ENCODE measurements around the gene CD300H.

The CD300H gene

DNA sequence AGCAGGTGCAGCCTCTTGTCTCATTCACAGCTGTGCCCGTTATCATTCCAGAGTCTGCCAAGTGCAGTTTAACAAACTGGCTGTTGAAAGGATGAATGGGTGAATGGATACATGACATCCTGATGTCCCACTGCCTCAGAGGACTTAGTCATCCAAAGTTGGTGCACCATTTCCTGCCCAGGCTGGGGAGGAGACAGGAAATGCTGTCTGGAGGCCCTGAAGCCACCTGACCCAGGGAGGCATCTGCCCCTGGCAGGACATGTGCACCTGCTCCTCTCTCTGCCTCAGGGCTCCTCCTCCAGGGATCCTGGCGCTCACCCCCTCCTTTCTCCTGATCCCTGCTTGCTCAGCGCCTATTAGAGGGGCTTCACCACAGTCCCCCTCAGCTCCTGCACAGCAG lies 19.6 kb downstream of the CD300H start:
- DNase-seq: no peak

DNA sequence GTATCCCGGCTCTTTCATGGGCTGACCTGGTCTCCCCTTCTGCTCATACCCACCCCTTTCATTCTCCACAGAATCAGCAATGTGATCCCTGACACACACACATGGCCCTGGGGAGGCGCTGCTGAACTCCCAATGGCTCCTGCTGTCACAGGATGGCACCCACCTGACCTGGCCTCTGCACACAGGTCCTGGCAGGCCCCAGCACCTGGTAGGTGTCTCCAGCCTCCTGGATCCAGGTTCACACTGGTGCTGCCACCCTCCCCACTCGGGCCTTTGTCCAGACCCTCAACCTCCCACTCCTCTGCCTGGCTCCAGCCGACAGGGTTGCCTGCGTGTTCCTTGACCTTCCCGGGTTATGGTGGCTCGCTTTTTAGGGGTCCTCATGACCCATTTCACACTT lies 20.0 kb downstream of the CD300H start:
- DNase-seq: no peak

DNA sequence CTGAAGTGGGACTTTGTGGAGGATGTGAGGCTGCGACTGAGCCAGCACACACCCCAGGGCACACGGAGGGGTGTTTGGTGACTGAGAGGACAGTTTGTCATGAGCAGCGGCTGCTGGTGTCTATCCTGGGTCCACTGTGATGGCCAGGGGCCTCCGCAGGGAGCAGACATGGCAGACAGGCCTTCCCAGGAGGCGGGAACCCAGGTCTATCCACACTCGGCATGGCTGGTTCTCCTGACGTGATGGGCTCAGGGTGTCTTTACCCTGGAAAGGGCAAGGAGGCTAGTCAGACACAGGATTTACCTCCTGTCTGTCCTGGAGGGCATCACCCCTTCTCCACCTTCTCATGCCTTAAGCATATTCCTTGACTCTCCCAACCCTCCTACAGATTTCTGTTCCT lies 20.7 kb downstream of the CD300H start:
- no peak for DNase-seq

- DNase-seq: no peak
Measured at GRCh38 chr17:74545843-74546230, 21.5 kb downstream of the CD300H start, which contains the start of gene CD300C. Gene CD300C, minus strand, starts transcription at chr17:74546115. Its CDS starts 333 bp downstream, at chr17:74545782.

DNA sequence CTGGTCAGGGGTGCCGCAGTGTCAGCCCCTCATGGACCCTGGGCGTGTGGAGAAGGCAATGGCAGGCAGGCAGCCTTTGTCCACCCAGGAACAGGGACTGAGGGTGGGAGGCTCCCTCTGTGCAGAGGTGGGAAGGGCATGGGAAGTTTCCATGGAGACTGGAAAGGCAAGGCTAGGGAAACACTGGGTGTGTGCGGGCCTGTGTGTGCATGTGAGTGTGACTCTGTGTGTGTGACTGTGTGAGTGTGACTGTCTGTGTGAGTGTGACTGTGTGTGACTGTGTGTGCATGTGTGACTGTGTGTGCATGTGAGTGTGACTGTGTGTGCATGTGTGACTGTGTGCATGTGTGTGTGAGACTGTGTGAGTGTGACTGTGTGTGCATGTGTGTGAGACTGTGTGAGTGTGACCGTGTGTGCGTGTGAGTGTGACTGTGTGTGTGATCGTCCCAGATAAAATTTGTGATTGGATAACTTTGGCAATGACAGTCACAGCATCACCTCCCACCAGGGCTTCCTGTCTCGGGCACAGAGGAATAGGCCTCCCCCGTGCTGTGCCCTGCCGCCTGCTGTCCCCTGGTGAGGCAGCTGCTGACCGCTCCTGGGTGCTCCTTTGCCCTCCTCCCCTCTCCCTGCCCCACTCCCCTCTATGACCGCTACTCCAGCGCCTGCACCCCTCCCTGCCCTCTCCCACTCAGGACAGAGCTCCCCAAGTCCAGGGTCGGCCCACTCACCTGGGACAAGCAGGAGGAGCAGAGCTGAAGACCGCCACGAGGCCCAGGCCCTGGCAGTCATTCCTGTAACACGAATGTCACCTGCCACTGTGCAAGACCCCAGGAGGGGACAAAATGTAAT lies 22.1 kb downstream of the CD300H start:
- no peak for DNase-seq

DNA sequence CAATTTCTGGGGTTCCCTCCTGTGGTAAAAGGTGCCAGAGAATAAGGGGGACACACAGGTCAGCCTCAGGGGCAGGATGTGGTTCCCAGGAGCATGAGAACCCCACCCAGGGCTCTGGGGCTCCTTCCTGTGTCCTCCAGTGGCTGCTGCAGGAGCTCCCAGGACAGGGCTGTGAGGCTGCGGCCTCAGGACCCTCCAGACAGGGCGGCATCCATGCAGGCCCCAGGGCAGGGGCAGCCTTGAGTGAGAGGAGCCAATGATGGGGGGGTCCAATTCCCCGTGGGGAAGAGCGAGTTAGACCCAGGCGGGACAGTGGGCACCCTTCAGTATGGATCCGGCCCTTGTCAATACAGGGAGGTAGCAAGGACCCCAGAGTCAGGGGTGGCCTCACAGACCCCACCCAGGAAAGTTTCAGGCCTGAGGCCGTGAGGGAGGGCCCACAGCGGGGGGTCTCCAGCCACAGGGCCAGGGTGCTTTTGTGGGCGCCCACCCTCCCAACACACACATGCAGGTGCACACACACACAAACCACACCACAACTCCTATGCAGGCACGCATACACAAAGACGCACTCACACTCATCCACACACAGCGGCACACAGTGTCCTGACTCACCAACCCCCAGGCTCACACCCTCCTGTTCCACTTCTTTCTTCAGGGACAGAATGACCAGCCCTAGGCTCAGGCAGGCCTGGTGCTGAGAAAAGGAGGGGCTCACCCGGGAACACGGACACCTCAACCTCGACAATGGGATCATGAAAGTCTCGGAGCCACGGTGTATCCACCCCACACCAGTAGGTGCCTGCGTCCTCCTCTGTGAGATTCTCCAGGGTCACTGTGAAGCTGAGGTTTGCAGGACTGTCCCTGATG lies 23.2 kb downstream of the CD300H start:
- no peak for DNase-seq

DNA sequence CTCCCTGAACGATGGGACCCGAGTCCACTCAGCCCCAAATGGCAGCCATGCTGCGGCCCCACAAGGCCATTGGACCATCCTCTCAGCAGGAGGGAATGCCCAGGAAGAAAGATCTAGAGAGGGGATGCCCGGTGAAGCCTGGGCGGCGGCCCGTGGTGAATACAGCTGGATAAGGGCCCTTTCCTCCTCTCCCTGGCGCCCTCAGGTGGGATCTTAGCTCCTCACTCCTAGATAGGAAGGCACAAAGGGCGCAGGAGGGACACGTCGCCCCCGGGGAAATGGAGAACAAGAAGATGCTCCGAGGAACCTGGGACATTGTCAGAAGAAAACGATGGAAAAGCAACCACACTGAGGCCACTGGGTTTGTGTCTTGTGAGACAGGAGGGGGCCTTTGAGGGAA lies 23.9 kb downstream of the CD300H start:
- DNase-seq: no peak

DNA sequence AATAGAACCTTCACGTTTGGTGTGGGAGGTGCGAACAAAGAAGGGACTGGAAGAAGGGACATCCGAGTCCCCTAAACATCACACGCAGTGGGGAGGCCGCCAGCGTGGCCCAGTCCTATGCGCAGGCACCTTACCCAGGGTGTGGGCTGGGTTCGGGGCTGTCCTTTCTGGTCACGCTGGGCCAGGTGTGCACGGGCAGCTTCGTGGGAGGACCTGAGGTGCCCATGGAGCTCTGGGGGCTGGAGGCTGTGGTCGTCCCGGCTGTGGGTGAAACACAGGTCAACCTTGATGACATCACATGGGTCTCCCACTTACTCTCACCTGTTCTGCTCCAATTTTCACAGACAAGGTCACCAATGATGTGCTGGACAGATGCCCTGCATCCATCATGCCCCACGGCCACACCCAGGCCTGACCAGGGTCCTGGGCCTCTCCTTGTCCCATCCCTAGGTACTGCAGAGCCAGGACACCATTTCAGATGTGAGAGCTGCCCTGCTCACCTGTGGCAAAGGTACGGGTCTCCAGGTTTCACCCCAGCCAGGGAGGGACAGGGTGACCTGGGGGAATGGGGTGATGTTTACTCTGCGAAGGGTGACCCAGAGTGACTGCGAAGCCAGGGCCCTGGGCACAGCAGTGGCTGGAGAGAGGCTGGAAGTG lies 24.5 kb downstream of the CD300H start:
- DNase-seq: no peak

DNA sequence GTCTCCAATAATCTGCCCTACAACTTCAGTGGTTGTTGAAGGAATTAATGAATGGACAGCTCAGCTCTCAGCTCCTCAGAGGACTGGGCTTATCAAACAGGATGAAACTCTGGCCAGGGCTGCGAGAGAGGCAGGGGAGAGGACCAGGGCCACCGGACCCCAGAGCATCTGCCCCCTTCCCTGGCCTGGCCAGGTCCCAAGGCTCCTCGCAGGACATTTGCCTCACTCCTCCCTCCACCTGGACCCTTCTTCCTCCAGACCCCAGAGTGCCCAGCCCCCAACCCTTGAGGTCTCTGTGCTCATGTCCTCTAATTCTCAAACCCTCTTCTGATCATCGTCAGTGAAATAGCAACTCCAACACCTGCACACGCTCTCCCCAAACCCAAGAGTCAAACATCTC lies 25.1 kb downstream of the CD300H start:
- no peak for DNase-seq

DNA sequence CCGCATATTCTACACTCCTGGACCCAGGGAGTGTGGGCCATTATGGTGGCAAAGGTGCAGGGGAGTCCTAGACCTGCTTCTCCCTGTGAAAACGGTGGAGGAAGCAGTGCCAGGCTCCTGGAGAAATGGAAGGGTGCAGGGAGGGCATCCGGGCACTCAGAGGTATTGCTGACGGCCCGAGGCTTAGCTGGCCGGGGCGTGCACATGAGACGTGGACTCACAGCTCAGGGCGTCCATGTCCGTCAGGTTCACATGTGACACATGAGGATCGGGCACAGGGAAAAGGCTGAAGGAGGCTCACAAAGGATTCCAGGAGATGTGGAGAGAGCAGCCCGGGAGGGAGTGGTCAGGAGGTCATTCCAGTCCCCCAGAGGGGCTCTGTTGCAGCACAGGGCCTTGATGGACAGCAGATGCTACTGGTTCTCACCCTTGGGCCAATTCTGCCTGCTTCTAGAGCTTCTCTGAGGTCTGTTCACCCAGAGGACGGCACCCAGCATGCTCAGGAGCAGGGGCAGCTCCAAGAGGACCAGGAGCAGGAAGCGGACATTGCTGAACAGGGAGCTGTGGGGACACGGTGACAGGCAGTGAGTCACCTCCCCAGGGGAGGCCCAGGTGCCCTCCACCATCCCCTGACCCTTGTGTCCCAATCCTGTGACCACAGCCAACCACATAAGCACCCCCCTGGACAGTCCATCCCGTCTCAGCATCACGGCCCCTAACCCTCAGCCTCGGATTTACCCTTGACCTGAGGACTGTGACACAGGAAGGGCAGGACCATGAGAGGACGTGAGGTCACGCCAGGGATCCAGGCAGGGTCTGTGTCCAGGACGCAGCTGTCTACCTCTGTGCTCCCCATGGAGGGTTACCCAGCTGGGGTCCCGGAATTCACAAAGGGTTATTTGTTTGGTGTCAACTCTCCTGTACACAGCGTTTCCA lies 25.9 kb downstream of the CD300H start:
- no peak for DNase-seq

- DNase-seq: no peak
Measured at GRCh38 chr17:74539281-74539820, 28.0 kb downstream of the CD300H start.

DNA sequence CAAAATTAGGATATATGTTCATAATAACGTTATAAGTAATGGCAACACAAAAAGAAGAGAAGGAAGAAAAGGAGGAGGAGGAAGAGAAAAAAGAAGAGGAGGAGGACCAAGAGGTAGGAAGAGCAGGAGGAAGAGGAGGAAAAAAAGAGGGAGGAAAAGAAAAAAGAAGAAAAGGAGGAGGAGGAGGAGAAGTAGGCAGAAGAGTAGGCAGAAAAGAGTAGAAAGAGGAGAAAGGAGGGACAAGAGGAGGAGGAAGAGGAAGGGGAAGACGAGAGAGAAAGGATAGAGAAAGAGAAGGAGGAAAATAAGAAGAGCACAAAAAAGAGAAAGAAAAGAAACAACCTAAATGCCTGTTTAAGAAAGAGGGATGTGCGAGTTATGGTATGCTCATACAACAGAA lies 30.4 kb downstream of the CD300H start:
- no peak for DNase-seq

DNA sequence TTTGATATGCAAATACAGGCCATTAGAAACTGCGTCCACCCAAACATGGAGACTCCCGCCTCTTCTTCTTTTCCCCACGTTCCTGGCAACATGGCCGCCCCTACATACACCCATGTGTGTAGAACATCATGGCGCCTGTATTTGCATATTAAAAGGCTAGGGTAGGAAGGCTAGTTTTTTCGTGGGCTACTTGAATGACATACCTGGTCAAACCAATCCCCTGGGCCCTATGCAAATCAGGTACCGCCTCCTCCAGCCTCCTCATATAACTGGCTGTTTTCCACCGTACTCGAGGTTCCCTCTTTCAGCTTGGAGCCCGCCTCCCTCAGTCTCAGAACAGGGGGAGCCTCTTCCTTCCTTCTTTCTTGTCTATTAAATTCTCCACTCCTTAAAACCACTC lies 35.2 kb downstream of the CD300H start:
- DNase-seq: no peak

- DNase-seq: no peak
Measured at GRCh38 chr17:74531231-74531761, 36.0 kb downstream of the CD300H start, which contains the start of gene CD300LB. Gene CD300LB, minus strand, starts transcription at chr17:74531475. Its CDS starts 125 bp downstream, at chr17:74531350.

DNA sequence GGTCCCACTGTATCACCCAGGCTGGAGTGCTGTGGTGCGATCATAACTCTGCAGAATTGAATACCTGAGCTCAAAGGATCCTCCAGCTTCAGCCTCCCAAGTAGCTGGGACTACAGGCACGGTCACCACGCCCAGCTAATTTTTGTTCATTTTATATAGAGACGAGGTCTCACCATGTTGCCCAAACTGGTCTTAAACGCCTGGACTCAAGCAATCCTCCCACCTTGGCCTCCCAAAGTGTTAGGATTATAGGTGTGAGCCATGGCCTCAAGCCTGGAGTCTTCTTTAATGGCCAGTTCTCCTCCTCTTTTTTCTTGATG lies 36.5 kb downstream of the CD300H start:
- no peak for DNase-seq

DNA sequence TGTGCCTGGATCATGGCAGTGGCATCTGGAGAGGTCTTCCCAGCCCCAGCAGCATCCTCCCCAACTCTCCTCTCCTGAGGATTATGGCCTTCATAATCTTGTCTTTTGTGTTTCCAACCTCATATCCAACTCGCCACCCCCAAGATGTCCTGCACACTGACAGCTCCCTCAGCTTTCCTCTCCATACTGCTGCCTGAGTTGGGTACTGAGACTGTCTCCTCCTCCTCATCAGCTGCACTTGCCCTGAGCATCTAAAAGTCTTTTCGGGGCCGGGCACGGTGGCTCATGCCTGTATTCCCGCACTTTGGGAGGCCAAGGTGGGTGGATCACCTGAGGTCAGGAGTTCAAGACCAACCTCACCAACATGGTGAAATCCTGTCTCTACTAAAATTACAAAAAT lies 38.1 kb downstream of the CD300H start:
- DNase-seq: no peak

DNA sequence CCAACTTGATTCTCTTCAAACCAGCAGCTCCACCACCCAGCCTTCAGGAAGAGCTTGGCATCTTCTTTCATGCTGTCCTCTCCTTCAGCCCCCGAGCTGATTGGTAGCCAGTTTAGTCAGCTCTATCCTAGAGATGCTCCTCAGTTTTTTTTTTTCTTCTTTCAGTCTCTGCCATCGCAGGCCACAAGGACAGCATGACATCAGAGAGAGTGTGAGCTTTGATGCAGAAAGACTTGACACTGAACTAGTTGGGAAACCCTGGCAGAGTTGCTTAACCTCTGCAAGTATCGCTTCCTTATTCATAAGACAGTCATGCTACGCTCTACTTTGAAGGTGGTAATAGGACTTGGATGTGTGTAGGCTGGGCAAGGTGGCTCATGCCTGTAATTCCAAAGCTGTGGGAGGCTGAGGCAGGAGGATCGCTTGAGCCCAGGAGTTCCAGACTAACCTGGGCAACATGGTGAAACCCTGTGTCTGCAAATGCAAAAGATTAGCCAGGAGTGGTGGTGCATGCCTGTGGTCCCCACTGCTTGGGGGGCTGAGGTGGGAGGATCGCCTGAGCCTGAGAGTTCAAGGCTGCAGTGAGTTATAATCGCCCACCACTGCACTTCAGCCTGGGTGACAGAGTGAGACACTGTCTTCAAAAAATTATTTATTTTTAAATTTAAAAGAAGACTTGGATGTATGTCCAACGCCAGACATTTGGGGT lies 38.7 kb downstream of the CD300H start:
- no peak for DNase-seq

- no peak for DNase-seq
Measured at GRCh38 chr17:74527756-74528155, 39.6 kb downstream of the CD300H start.

GRCh38 chr17:74527081-74527480 lies 40.2 kb downstream of the CD300H start:
- DNase-seq: no peak

DNA sequence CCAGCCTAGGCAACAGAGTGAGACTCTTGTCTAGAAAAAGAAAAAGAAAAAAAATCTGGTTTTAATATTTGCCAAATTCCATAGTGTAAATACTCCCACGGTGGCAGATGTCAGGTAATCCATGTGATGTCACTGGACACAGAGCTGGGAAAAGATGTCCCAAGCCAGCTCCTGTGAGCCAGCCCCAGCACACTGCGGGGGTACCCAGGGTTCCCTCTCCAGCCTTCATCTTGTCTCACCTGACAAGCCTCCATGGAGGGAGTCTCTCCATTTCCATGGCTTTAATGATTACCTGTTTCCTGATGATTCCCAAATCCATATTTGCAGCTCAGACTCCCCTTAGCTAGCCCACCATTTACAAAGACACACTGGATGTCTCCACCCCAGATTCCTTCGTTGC lies 40.6 kb downstream of the CD300H start:
- DNase-seq: no peak

- no peak for DNase-seq
Measured at GRCh38 chr17:74525781-74526288, 41.5 kb downstream of the CD300H start.

Measured in kidney glomerular epithelial cell (primary cell).